PC-3 (cell line): ENCODE data around the gene TIMMDC1. TPM values are rescaled to one million over a fixed set of nuclear protein-coding genes. Genes with fewer than 3 reads are reported as not detected.

Experiments used
- ATAC-seq: fragments of 200-7000 bp; cut with Tn5 transposase; 2 replicates; pipeline ENCODE4 v1.9.1; 2020; ENCODE audit warnings: mild to moderate bottlenecking, moderate library complexity
- BruUV-seq: library from RNA; stranded (reverse); fragments of 400-500 nt; replicated peaks from 2 replicates; lab custom pipeline; 2021; lab: Mats Ljungman, UMichigan
- CTCF ChIA-PET: fragments of 300-600 bp; sonication (Branson Sonifier 250); formaldehyde crosslinking; loops from one replicate; lab custom pipeline; 2022; ENCODE audit warnings: antibody characterized with exemption; lab: Charles Lee
- POLR2A ChIA-PET: fragments of 300-600 bp; sonication (Branson Sonifier 250); formaldehyde crosslinking; loops from one replicate; lab custom pipeline; 2022; ENCODE audit warnings: antibody characterized with exemption; ENCODE audit not compliant: unreplicated experiment; lab: Charles Lee
- DNase-seq: peaks from one replicate; pipeline ENCODE4 v3.0.0-alpha.2; 2015
- H2AFZ ChIP-seq: fragments of 300-600 bp; sonication (generic); 2 replicates; pipeline ENCODE4 v1.6.0; 2016; ENCODE audit warnings: antibody characterized with exemption, low read length
- H3F3A ChIP-seq: fragments of 300-600 bp; sonication (generic); one replicate; pipeline ENCODE4 v1.6.0; 2017; ENCODE audit warnings: antibody characterized with exemption, low read length, control low read depth, mild to moderate bottlenecking; ENCODE audit not compliant: unreplicated experiment
- H3K27ac ChIP-seq: fragments of 300-600 bp; sonication (generic); 2 replicates; pipeline ENCODE4 v1.5.1; 2016; ENCODE audit warnings: mild to moderate bottlenecking, low read length
- H3K27me3 ChIP-seq: fragments of 300-600 bp; sonication (generic); 2 replicates; pipeline ENCODE4 v1.6.1; 2016; ENCODE audit warnings: low read length, mixed read lengths
- H3K36me3 ChIP-seq: fragments of 300-600 bp; sonication (generic); 2 replicates; pipeline ENCODE4 v1.6.1; 2016; ENCODE audit warnings: low read depth, mixed run types, low read length, mixed read lengths
- H3K4me1 ChIP-seq: fragments of 300-600 bp; sonication (generic); 2 replicates; pipeline ENCODE4 v1.5.1; 2016; ENCODE audit warnings: low read length; ENCODE audit not compliant: insufficient read depth
- H3K4me2 ChIP-seq: fragments of 300-600 bp; sonication (generic); 2 replicates; pipeline ENCODE4 v1.6.0; 2016; ENCODE audit warnings: low read length
- H3K4me3 ChIP-seq: fragments of 300-600 bp; sonication (generic); 2 replicates; pipeline ENCODE4 v1.5.1; 2016; ENCODE audit warnings: mild to moderate bottlenecking, low read length, mixed read lengths
- H3K79me2 ChIP-seq: fragments of 300-600 bp; sonication (generic); 2 replicates; pipeline ENCODE4 v1.6.1; 2017; ENCODE audit warnings: low read length, mixed read lengths
- H3K9ac ChIP-seq: fragments of 300-600 bp; sonication (generic); 2 replicates; pipeline ENCODE4 v1.6.0; 2016; ENCODE audit warnings: mild to moderate bottlenecking, low read length
- H3K9me2 ChIP-seq: fragments of 300-600 bp; sonication (generic); replicated peaks from 2 replicates; pipeline ENCODE4 v1.6.1; 2016; ENCODE audit warnings: mixed run types, low read length, mixed read lengths
- H3K9me3 ChIP-seq: fragments of 300-600 bp; sonication (generic); 2 replicates; pipeline ENCODE4 v1.6.1; 2016; ENCODE audit warnings: low read length, mixed read lengths
- H4K20me1 ChIP-seq: fragments of 300-600 bp; sonication (generic); 2 replicates; pipeline ENCODE4 v1.6.1; 2016; ENCODE audit warnings: low read length, mixed read lengths
- EZH2 ChIP-seq: fragments of 300-600 bp; sonication (generic); IDR thresholded peaks from one replicate; pipeline ENCODE4 v1.6.1; 2017; ENCODE audit warnings: antibody characterized with exemption, mild to moderate bottlenecking, low read length; ENCODE audit not compliant: unreplicated experiment
- EZH2phosphoT487 ChIP-seq: fragments of 300-600 bp; sonication (generic); IDR thresholded peaks from 2 replicates; pipeline ENCODE4 v1.6.1; 2018; ENCODE audit warnings: mild to moderate bottlenecking, antibody characterized with exemption, low read length, borderline replicate concordance
- intact Hi-C: fragments of 100-400 bp; cut with micrococcal nuclease; formaldehyde crosslinking; loops from 2 replicates; pipeline ENCODE4 v1.9.0; 2023
- total RNA-seq: library from RNA; depleted of rRNA; stranded (reverse); fragments of >200 nt; gene quantifications from 2 replicates; pipeline ENCODE4 v1.2.3, GENCODE V29; 2014
- TF ChIP-seq, protein P1 (sequence below): fragments of 300-600 bp; sonication (generic); conservative IDR thresholded peaks from 2 replicates; pipeline ENCODE4 v1.5.1; 2017; ENCODE audit warnings: antibody characterized with exemption, low read depth, mild to moderate bottlenecking, low read length

The TIMMDC1 gene
- total RNA-seq, 1 experiment from 2014 or later, result 142 TPM

DNA sequence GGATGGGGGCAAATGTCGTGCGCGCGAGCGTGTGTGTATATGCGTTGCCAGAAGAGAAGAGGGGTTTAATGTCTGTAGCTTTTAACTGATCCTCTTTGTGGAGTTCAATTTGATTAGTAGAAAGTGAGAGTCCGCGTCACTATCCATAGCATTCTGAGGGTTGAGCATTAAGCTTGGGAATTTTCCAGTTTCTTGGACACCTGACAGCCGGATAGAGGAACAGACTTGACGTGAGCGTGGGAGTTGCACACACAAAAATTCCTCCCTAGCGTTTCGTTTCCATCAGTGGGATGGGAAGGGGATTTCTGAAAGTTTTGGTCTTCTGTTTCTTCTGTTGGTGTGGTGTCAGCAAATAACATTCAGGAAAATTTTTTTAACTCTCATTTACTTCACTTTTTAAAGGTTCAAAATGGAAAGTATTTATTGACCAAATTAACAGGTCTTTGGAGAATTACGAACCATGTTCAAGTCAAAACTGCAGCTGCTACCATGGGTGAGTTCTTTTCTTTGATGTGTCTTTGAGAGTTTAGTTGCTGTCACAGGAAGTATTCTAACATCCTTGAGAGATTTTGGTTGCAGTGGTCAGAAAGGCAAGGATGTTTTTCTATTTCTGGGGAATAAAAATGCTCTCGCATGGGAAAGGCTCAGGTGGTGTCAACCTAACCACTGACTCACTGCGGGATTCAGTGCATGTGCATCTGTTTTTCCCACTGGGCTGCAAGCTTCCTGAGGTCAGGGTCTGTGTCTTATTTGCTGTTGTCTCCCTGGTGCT, 28.7 kb upstream of the TIMMDC1 start:
- intact Hi-C loops, result loop anchor here (1.0 kb wide), 2 partner anchors 29 to 212 kb away; partner anchors contain the start of gene TIMMDC1
- Histone ChIP-seq H3K4me3 (peak overlapping the region; percentile 85), H3K4me1 (peaks cover 16% of the 10 kb centered on the region), H3K4me2 (peak overlapping the region; percentile 89), H3K36me3 (peaks cover 3% of the 10 kb centered on the region), H3K79me2 (peaks cover 19% of the 10 kb centered on the region), H3K9me2 (no peaks in the 10 kb centered on the region), H3F3A (no peaks in the 10 kb centered on the region), H3K9ac (peak overlapping the region; percentile 91), H2AFZ (peak overlapping the region; percentile 99), H3K9me3 (no peaks in the 10 kb centered on the region), H4K20me1 (no peaks in the 10 kb centered on the region), H3K27me3 (no peaks in the 10 kb centered on the region), H3K27ac (no peak overlapping the region)
- BruUV-seq, result no TSS peak
- POLR2A ChIA-PET, result no interaction called here
- ATAC-seq, result peak; percentile 43
- DNase-seq, result peak; percentile 53
- CTCF ChIA-PET, result no interaction called here
- TF ChIP-seq EZH2, result no peak
- TF ChIP-seq, protein P1, sequence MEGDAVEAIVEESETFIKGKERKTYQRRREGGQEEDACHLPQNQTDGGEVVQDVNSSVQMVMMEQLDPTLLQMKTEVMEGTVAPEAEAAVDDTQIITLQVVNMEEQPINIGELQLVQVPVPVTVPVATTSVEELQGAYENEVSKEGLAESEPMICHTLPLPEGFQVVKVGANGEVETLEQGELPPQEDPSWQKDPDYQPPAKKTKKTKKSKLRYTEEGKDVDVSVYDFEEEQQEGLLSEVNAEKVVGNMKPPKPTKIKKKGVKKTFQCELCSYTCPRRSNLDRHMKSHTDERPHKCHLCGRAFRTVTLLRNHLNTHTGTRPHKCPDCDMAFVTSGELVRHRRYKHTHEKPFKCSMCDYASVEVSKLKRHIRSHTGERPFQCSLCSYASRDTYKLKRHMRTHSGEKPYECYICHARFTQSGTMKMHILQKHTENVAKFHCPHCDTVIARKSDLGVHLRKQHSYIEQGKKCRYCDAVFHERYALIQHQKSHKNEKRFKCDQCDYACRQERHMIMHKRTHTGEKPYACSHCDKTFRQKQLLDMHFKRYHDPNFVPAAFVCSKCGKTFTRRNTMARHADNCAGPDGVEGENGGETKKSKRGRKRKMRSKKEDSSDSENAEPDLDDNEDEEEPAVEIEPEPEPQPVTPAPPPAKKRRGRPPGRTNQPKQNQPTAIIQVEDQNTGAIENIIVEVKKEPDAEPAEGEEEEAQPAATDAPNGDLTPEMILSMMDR, result no peak
- no peak for TF ChIP-seq EZH2phosphoT487

DNA sequence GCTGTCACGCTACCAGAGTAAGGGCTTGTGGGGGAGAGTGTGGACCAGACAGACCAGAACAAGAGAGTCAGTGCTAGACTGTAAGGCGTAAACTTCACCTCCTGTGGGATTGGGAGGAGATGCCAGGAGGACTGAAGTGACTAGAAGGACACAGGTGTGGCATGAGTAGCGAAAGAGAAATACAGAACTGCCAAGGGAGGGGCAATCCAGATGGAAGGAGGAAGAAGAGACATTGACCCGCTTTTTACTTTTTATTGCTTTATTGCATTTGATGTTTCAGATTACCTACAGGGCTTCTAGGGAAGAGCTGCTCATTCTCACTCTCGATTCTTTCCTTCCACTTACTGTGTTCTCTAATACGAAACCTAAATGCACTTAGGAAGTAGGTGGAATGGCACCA, 27.5 kb upstream of the TIMMDC1 start:
- no peaks in the 10 kb centered on the region for H3K27me3 ChIP-seq
- no peaks in the 10 kb centered on the region for H3F3A ChIP-seq
- no TSS peak for BruUV-seq
- TF ChIP-seq EZH2 (no peak), EZH2phosphoT487 (no peak)
- TF ChIP-seq, protein P1, result no peak
- H3K27ac ChIP-seq, result no peak overlapping the region
- no peak for ATAC-seq
- no peaks in the 10 kb centered on the region for H3K9me2 ChIP-seq
- H3K9ac ChIP-seq, result no peak overlapping the region
- H3K4me2 ChIP-seq, result no peak overlapping the region
- POLR2A ChIA-PET, result no interaction called here
- peaks cover 3% of the 10 kb centered on the region for H3K36me3 ChIP-seq
- no peak overlapping the region for H2AFZ ChIP-seq
- H3K4me3 ChIP-seq, result no peak overlapping the region
- CTCF ChIA-PET, result no interaction called here
- H3K79me2 ChIP-seq, result peaks cover 19% of the 10 kb centered on the region
- H4K20me1 ChIP-seq, result no peaks in the 10 kb centered on the region
- peaks cover 16% of the 10 kb centered on the region for H3K4me1 ChIP-seq
- intact Hi-C loops, result no loop called here
- no peaks in the 10 kb centered on the region for H3K9me3 ChIP-seq
- DNase-seq, result no peak

DNA sequence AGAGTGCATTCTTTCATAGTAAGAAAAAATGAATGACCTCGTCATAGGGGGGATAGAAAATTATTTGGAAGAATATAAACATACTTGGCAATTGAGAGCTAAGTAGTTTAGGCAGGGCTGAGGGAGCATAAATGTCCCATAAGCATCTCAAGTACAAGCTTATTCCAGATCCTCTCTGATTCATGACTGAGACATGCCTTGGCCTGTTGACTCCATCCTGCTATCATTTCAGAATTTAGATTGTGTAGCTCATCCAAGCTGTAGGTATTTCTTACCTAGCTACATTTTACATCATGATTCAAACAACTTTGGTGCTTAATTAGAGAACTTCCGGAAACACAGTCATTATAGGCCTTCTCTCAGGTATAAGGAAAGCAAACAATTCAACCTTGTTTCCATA, 17.3 kb upstream of the TIMMDC1 start:
- intact Hi-C loops, result no loop called here
- no peaks in the 10 kb centered on the region for H3K27me3 ChIP-seq
- H3K9ac ChIP-seq, result no peak overlapping the region
- DNase-seq (no peak), ATAC-seq (no peak)
- no peak overlapping the region for H3K4me2 ChIP-seq
- H3F3A ChIP-seq, result no peaks in the 10 kb centered on the region
- BruUV-seq, result no TSS peak
- no peaks in the 10 kb centered on the region for H4K20me1 ChIP-seq
- TF ChIP-seq EZH2, result no peak
- TF ChIP-seq EZH2phosphoT487, result no peak
- H3K9me2 ChIP-seq, result no peaks in the 10 kb centered on the region
- no peak overlapping the region for H3K4me3 ChIP-seq
- H3K4me1 ChIP-seq, result no peaks in the 10 kb centered on the region
- H3K9me3 ChIP-seq, result no peaks in the 10 kb centered on the region
- no peaks in the 10 kb centered on the region for H3K79me2 ChIP-seq
- peaks cover 14% of the 10 kb centered on the region; the same call in 1 of the 2 replicates for H3K36me3 ChIP-seq
- ChIA-PET POLR2A (no interaction called here), CTCF (no interaction called here)
- H2AFZ ChIP-seq, result no peak overlapping the region
- no peak overlapping the region for H3K27ac ChIP-seq
